ENCODE data around the gene GOLGA3. TPM values are rescaled to one million over a fixed set of nuclear protein-coding genes. Genes with fewer than 3 reads are reported as not detected.
A peak's percentile ranks its signal among the peaks of the same experiment; 100 is the strongest.
"Not testable (repeated sequence)": the region's sequence is repeated elsewhere in the genome, so short reads cannot be mapped to it uniquely, and the experiment has no call there.

GOLGA3 gene
- total RNA-seq, 5 donors from 2014 or later (not counting 1 experiment from before 2014, with no cell fraction given), result 49.1 to 77.9 (median 67.4) TPM

GRCh38 chr12:132839558-132840235, 11.0 kb upstream of the GOLGA3 start:
- ATAC-seq (replicated peaks in 1 of 4) (no peak), DNase-seq (no peak)
- peaks cover 18 to 27% of the 10 kb centered on the region in 2 experiments for H3K4me1 ChIP-seq (ENCODE audit: control insufficient read depth in 1 of 2, extremely low read depth in 1 of 2, insufficient read depth in 2 of 2, low read length in 2 of 2)
- Mint-ChIP-seq H3K27ac (peak overlapping the region in 1 of 2 donors; percentile 48), H3K9me3 (no peaks in the 10 kb centered on the region), H3K4me3 (no peak overlapping the region), H3K4me1 (peaks cover 23 to 25% (median 24%) of the 10 kb centered on the region in 3 donors), H3K27me3 (no peaks in the 10 kb centered on the region), H3K36me3 (peaks cover 37% of the 10 kb centered on the region)
- no peaks in the 10 kb centered on the region for H3K9me3 ChIP-seq
- H3K4me3 ChIP-seq (ENCODE audit: control insufficient read depth in 1 of 2, extremely low read depth in 1 of 2, low read length in 1 of 2), result no peak overlapping the region
- WGBS (ENCODE audit: insufficient coverage), result 91% methylated on average over 14 of the region's 14 CpGs
- ChIA-PET POLR2A (no interaction called here), CTCF (no interaction called here)
- no peak overlapping the region for H3K27ac ChIP-seq (ENCODE audit: low read length)
- H3K36me3 ChIP-seq (ENCODE audit: control insufficient read depth in 2 of 2, extremely low read depth in 1 of 2, insufficient read depth in 1 of 2, low read length in 1 of 2), result peaks cover 21 to 50% of the 10 kb centered on the region in 2 donors
- H3K27me3 ChIP-seq (replicated peaks in 1 of 2; ENCODE audit: control insufficient read depth in 2 of 2, extremely low read depth in 1 of 2, insufficient read depth in 2 of 2, low read length in 1 of 2), result no peaks in the 10 kb centered on the region

GRCh38 chr12:132838410-132839080, 9.9 kb upstream of the GOLGA3 start:
- 96% methylated on average over 15 of the region's 17 CpGs for WGBS (ENCODE audit: insufficient coverage)

GRCh38 chr12:132837693-132838409, 9.2 kb upstream of the GOLGA3 start:
- no peak overlapping the region for H3K27ac ChIP-seq (ENCODE audit: low read length)
- peak overlapping the region in 1 of 3 donors; percentile 84 for H3K4me3 Mint-ChIP-seq
- H3K9me3 Mint-ChIP-seq, result no peaks in the 10 kb centered on the region
- DNase-seq (no peak), ATAC-seq (replicated peaks in 1 of 4) (no peak)
- H3K36me3 ChIP-seq (ENCODE audit: control insufficient read depth in 2 of 2, extremely low read depth in 1 of 2, insufficient read depth in 1 of 2, low read length in 1 of 2), result peaks cover 18 to 35% of the 10 kb centered on the region in 2 donors
- H3K27ac Mint-ChIP-seq, result no peak overlapping the region
- no peaks in the 10 kb centered on the region for H3K27me3 Mint-ChIP-seq
- H3K4me3 ChIP-seq (ENCODE audit: control insufficient read depth in 1 of 2, extremely low read depth in 1 of 2, low read length in 1 of 2), result peak overlapping the region in 1 of 2 donors; percentile 10
- H3K36me3 Mint-ChIP-seq, result peaks cover 30% of the 10 kb centered on the region
- peaks cover 24 to 42% of the 10 kb centered on the region in 2 experiments for H3K4me1 ChIP-seq (ENCODE audit: control insufficient read depth in 1 of 2, extremely low read depth in 1 of 2, insufficient read depth in 2 of 2, low read length in 2 of 2)
- ChIA-PET CTCF (no interaction called here), POLR2A (no interaction called here)
- no peaks in the 10 kb centered on the region for H3K27me3 ChIP-seq (replicated peaks in 1 of 2; ENCODE audit: control insufficient read depth in 2 of 2, extremely low read depth in 1 of 2, insufficient read depth in 2 of 2, low read length in 1 of 2)
- WGBS (ENCODE audit: insufficient coverage), result 87% methylated on average over 19 of the region's 27 CpGs
- no peaks in the 10 kb centered on the region for H3K9me3 ChIP-seq
- H3K4me1 Mint-ChIP-seq, result peaks cover 38 to 40% (median 40%) of the 10 kb centered on the region in 3 donors

More at GRCh38 chr12:132838410-132839080, 9.9 kb upstream of the GOLGA3 start:
- DNase-seq, result no peak
- no peaks in the 10 kb centered on the region for H3K27me3 Mint-ChIP-seq
- Histone ChIP-seq H3K36me3 (ENCODE audit: control insufficient read depth in 2 of 2, extremely low read depth in 1 of 2, insufficient read depth in 1 of 2, low read length in 1 of 2) (peaks cover 21 to 41% of the 10 kb centered on the region in 2 donors), H3K4me1 (ENCODE audit: control insufficient read depth in 1 of 2, extremely low read depth in 1 of 2, insufficient read depth in 2 of 2, low read length in 2 of 2) (peaks cover 24 to 39% of the 10 kb centered on the region in 2 experiments), H3K9me3 (no peaks in the 10 kb centered on the region), H3K27me3 (replicated peaks in 1 of 2; ENCODE audit: control insufficient read depth in 2 of 2, extremely low read depth in 1 of 2, insufficient read depth in 2 of 2, low read length in 1 of 2) (no peaks in the 10 kb centered on the region), H3K27ac (ENCODE audit: low read length) (no peak overlapping the region), H3K4me3 (ENCODE audit: control insufficient read depth in 1 of 2, extremely low read depth in 1 of 2, low read length in 1 of 2) (peak overlapping the region in 1 of 2 donors; percentile 10)
- H3K4me1 Mint-ChIP-seq, result peaks cover 34 to 36% (median 36%) of the 10 kb centered on the region in 3 donors
- ChIA-PET CTCF (no interaction called here), POLR2A (no interaction called here)
- H3K27ac Mint-ChIP-seq, result no peak overlapping the region
- H3K4me3 Mint-ChIP-seq, result peak overlapping the region in 1 of 3 donors; percentile 84
- ATAC-seq (replicated peaks in 1 of 4), result no peak
- no peaks in the 10 kb centered on the region for H3K9me3 Mint-ChIP-seq
- peaks cover 32% of the 10 kb centered on the region for H3K36me3 Mint-ChIP-seq

- peaks cover 15 to 29% of the 10 kb centered on the region in 2 donors for H3K36me3 ChIP-seq (ENCODE audit: control insufficient read depth in 2 of 2, extremely low read depth in 1 of 2, insufficient read depth in 1 of 2, low read length in 1 of 2)
- ChIA-PET CTCF (no interaction called here), POLR2A (no interaction called here)
- Mint-ChIP-seq H3K27me3 (no peaks in the 10 kb centered on the region), H3K9me3 (no peaks in the 10 kb centered on the region), H3K4me1 (peaks cover 38 to 40% (median 40%) of the 10 kb centered on the region in 3 donors), H3K27ac (peak overlapping the region; percentile 75 to 86), H3K4me3 (peak overlapping the region; percentile 54 to 84 (median 67)), H3K36me3 (peaks cover 25% of the 10 kb centered on the region)
- 60% methylated on average over 4 of the region's 5 CpGs for WGBS (ENCODE audit: insufficient coverage)
- H3K27ac ChIP-seq (ENCODE audit: low read length), result no peak overlapping the region
- peaks cover 24 to 42% of the 10 kb centered on the region in 2 experiments for H3K4me1 ChIP-seq (ENCODE audit: control insufficient read depth in 1 of 2, extremely low read depth in 1 of 2, insufficient read depth in 2 of 2, low read length in 2 of 2)
- peak overlapping the region in 1 of 2 donors; percentile 58 for H3K4me3 ChIP-seq (ENCODE audit: control insufficient read depth in 1 of 2, extremely low read depth in 1 of 2, low read length in 1 of 2)
- ATAC-seq (replicated peaks in 1 of 4) (no peak), DNase-seq (no peak)
- H3K27me3 ChIP-seq (replicated peaks in 1 of 2; ENCODE audit: control insufficient read depth in 2 of 2, extremely low read depth in 1 of 2, insufficient read depth in 2 of 2, low read length in 1 of 2), result no peaks in the 10 kb centered on the region
- no peaks in the 10 kb centered on the region for H3K9me3 ChIP-seq
Observed at GRCh38 chr12:132836795-132837331, 8.2 kb upstream of the GOLGA3 start.

GRCh38 chr12:132836230-132836629, 7.6 kb upstream of the GOLGA3 start:
- H3K4me1 ChIP-seq (ENCODE audit: control insufficient read depth in 1 of 2, extremely low read depth in 1 of 2, insufficient read depth in 2 of 2, low read length in 2 of 2), result peaks cover 24 to 42% of the 10 kb centered on the region in 2 experiments
- H3K27ac ChIP-seq (ENCODE audit: low read length); H3K27me3 Mint-ChIP-seq; POLR2A ChIA-PET; H3K27me3 ChIP-seq (replicated peaks in 1 of 2; ENCODE audit: control insufficient read depth in 2 of 2, extremely low read depth in 1 of 2, insufficient read depth in 2 of 2, low read length in 1 of 2); H3K9me3 Mint-ChIP-seq; ATAC-seq (replicated peaks in 1 of 4); H3K9me3 ChIP-seq; CTCF ChIA-PET: not testable (repeated sequence)
- H3K36me3 ChIP-seq (ENCODE audit: control insufficient read depth in 2 of 2, extremely low read depth in 1 of 2, insufficient read depth in 1 of 2, low read length in 1 of 2), result peaks cover 8 to 23% of the 10 kb centered on the region in 2 donors
- Mint-ChIP-seq H3K4me1 (peaks cover 38 to 40% (median 40%) of the 10 kb centered on the region in 3 donors), H3K36me3 (peaks cover 20% of the 10 kb centered on the region), H3K4me3 (peak overlapping the region; percentile 54 to 84 (median 67)), H3K27ac (peak overlapping the region; percentile 64 to 86)
- WGBS (ENCODE audit: insufficient coverage), result 46% methylated on average over 28 of the region's 30 CpGs
- DNase-seq, result peak in 1 of 35 experiments; percentile 30
- H3K4me3 ChIP-seq (ENCODE audit: control insufficient read depth in 1 of 2, extremely low read depth in 1 of 2, low read length in 1 of 2), result peak overlapping the region in 1 of 2 donors; percentile 58

Data from T-cell (primary cell).